HG03354 (cell line): ENCODE results near the gene NRAS.
"Not testable (repeated sequence)": the region's sequence is repeated elsewhere in the genome, so short reads cannot be mapped to it uniquely, and the experiment has no call there.

ENCODE experiments used
- ATAC-seq: cut with Tn5 transposase; IDR thresholded peaks from one replicate; pipeline ENCODE4 v1.9.1; 2021; ENCODE audit warnings: mild to moderate bottlenecking; ENCODE audit not compliant: unreplicated experiment, poor library complexity, severe bottlenecking

NRAS gene

GRCh38 chr1:114716304-114717170 is at the start of gene NRAS:
Gene NRAS, minus strand, starts transcription at chr1:114716771. Its CDS starts 611 bp downstream, at chr1:114716160.
- peak; percentile 95 for ATAC-seq

GRCh38 chr1:114764689-114765088 is 48.1 kb upstream of the NRAS start:
- no peak for ATAC-seq

GRCh38 chr1:114758256-114758832 is 41.8 kb upstream of the NRAS start:
- ATAC-seq, result no peak

GRCh38 chr1:114757455-114758255 is 41.1 kb upstream of the NRAS start, which contains the start of gene CSDE1:
Gene CSDE1, minus strand, starts transcription at chr1:114757984. Its CDS starts 18,094 bp downstream, at chr1:114739890.
- peak; percentile 88 for ATAC-seq

GRCh38 chr1:114756949-114757454 is 40.4 kb upstream of the NRAS start:
- ATAC-seq, result peak; percentile 1

GRCh38 chr1:114756009-114756892 is 39.7 kb upstream of the NRAS start:
- ATAC-seq, result peak; percentile 26

GRCh38 chr1:114755006-114755931 is 38.7 kb upstream of the NRAS start:
- ATAC-seq, result no peak

- not testable (repeated sequence) for ATAC-seq
Measured at GRCh38 chr1:114753702-114754101, 37.1 kb upstream of the NRAS start.

GRCh38 chr1:114753143-114753542 is 36.6 kb upstream of the NRAS start:
- ATAC-seq, result no peak

- ATAC-seq, result no peak
Measured at GRCh38 chr1:114750780-114751179, 34.2 kb upstream of the NRAS start.

GRCh38 chr1:114749835-114750234 is 33.3 kb upstream of the NRAS start:
- no peak for ATAC-seq

GRCh38 chr1:114746450-114747121 is 30.0 kb upstream of the NRAS start:
- no peak for ATAC-seq

- ATAC-seq, result no peak
Measured at GRCh38 chr1:114745291-114745690, 28.7 kb upstream of the NRAS start.

GRCh38 chr1:114741963-114742746 is 25.6 kb upstream of the NRAS start:
- no peak for ATAC-seq

GRCh38 chr1:114740331-114740730 is 23.8 kb upstream of the NRAS start:
- ATAC-seq, result no peak

- no peak for ATAC-seq
Measured at GRCh38 chr1:114737314-114737849, 20.8 kb upstream of the NRAS start.

- no peak for ATAC-seq
Measured at GRCh38 chr1:114735479-114735878, 18.9 kb upstream of the NRAS start.
